CD4-positive, alpha-beta T cell treated with Interleukin-4 for 1 hour (primary cell): ENCODE results near the gene P4HA3.

Experiments
- DNase-seq, 2 donors: peaks; one replicate each; pipeline ENCODE4 v3.0.0-alpha.2; 2020 to 2022

Gene P4HA3

DNA sequence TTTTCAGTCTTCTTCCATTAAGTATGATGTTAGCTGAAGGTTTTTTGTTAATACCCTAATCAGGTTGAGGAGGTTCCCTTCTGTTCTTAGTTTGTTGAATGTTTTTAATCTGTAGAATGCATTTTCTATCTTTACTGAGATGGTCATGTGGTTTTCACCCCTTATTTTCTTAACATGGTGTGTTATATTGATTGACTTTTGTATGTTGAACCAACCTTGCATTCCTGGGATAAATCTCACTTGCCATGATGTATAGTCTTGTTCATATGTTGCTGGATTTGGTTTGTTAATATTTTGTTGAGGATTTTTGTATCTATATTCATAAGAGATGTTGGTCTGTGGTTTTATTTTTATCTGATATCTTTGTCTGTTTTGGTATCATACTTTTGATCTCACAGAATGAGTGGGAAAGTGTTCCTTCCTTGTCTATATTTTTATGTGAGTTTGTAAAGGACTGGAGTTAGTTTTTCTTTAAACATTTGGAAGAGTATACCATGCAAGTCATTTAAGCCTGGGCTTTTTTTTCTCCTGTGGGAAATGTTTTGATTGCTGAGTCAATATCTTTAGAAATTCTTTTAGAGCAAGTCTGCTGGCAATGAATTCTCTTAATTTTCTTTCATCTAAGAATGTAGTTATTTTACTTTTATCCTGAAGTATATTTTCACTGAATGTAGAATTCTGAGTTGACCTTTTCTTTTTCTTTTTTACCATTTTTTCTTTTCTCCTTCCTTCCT lies 5.5 kb upstream of the P4HA3 start:
- DNase-seq: no peak

DNA sequence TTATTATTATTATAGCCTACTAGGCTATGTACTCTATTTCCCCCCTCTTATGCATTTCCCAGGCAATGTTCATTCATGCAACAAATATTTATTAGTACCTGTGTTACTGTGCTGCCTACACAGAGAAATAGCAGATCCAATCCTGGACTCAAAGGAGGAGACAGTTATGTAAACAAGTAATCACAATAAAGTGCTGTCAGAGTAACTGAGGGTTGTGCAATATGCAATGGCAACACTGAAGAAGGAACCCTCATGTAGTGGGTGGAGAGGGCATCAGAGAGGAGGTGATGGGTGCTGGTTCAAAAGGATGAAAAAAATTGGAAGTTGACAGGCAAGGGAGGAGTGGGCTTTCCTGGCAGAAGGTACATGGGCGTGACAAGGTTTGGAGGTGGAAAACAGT lies 886 bp upstream of the P4HA3 start:
- DNase-seq: no peak

DNA sequence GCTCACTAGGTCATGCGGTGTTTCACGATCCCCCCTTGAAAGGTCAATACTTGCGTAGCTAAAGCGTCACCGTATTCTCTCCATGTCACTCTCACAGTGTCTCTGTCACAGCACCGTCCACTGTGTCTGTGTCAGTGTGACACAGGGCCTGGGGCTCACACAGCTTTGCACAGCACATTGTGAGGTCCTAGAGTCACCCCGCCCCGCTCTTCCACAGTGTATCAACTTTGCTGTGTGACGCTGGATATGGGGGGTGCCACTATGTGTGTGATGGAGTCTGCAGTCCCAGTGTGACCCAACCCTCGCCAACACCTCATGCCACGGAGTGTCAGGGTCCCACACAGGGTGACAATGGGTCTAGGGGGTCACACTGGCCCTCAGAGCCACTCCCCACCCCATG lies 583 bp downstream of the P4HA3 start:
- no peak for DNase-seq

DNA sequence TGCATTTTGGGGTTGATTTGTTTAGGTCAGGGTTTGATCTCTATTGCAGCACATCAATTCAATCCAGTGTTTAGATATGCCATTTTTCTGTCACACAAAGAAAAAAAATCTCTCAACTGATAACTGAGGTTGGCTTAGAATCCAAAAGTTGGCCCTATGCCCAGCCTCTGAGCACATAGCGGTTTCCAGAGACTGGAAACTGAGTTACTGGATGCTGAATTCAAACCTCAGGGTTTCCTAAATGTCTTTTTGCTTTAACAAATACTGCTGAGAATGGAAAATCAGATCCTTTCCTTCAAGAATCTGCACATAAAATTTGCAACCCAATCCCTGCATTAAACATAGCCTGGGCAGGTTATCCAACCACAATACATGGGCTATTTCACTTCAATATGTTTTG lies 4.0 kb downstream of the P4HA3 start:
- no peak for DNase-seq

DNA sequence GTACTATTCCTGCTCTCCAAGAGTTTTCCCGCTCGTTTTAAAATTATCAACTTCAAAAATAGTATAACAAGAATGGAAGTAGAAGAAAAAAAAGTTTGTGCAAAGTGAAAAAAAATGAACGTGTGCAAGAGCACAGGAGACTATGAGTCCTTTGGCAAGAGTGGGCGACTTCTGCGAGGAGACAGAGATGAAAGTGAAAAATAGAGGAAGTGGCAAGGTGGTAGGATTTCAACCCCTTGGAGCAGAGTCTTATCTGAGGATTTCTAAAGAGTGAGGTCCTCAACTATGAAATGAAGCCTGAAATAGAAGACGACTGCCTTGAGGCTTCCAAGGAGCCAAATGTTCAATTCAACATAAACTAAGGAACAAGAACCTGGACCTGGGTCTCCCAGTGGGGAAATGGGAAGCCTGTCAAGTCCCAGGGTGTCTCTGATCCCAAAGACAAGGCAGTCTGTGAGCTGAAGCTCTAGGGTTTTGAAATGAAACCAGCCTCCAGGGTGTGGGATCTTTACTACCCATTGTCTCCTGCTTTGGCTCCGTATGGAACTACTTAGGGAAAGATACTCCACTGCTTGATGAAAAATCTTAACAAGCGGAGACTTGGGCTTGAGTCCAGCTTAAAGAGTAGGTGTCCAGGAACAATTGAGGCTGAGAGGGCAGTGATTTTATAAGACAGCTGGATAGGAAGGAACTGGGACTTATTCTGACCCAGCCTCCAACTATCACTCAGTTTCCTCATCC lies 4.8 kb downstream of the P4HA3 start:
- no peak for DNase-seq

DNA sequence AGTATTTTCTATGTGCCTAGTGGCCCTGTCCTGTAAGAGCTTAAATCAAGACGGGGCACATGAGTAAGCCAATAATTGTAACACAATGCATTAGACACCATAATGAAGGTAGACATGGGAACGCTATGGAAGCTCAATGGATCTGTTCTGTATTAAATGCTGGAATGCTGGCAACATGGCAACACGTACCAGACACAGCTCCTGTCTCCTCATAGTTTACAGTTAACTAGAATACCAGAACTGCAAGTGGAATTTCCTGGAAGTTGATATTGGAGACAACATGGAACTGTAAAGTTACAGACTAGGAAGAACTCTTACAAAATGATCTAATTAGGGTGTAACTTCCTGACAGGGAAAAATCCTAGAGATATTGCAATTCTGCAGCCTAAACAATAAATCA lies 12.4 kb downstream of the P4HA3 start:
- no peak for DNase-seq

DNA sequence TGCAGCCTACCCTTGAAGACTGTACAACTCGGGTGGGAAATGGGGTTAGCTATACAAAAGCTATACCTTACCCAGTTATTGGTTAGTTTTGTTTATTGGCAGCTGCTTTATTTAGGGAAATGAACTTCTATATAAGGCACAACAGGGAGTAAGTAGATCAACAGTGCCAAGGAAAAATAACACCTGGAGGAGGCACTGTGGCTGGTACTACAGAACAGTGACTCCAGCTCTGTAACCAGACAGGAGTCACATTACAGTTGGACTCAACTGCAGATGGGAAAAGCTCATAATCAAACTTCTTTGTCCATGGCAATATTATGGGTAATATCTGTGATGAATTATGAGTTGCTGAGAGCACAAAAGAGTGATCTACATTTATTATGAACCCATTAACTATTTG lies 14.0 kb downstream of the P4HA3 start:
- no peak for DNase-seq

DNA sequence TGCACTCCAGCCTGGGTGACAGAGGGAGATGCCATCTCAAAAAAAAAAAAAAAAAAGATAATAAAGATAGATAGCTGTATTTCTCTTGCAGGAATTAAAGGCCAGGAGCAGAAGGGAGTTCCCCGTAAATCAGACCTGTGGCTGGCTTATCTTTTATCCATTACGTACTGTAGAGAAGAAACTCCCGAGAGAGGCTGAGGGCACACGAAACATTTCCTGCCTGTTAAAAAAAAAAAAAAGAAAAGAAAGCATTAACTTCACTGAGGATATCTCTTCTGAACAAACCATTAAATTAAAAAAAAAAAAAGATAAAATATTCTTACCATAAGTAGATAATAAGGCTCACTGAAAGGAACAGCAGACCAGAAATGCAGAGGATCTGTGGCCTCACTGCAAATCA lies 22.5 kb downstream of the P4HA3 start:
- DNase-seq: no peak

DNA sequence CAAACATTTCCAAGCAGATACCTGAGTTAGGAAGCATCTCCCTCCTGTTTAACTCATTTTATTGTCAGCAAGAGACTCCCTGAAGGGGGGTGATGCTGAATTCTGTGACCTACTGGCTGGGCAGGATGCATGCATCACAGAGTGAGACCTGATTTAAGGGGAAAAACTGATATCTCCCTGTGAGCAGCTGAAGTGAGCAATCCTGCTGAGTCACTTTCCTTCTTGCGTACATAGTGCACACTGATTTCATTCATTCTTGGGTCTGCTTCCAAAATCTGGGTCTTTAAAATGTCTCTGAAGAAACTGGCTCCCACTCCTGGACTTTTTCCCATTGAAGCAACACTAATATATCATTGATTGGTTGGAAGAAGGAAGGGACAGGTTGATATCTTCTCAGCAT lies 23.3 kb downstream of the P4HA3 start:
- no peak for DNase-seq

DNA sequence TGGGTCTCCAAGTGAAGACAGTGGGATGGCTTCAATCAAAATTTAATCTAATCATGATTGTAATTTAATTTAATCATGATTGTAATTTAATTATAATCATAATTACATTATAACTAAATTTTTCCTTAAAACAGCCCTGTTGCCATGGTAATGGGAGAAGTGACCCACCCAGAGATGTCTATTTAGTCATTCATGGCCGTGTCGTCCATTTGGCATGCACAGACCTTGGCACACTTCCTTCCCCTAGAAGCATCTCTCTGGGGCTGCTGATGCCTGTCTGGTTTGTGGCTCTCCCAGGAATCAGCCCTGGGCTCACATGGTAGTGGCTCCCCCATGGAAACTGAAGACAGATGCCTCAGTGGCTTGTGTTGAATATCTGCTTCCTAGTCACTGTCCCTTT lies 27.0 kb downstream of the P4HA3 start:
- DNase-seq: no peak

DNA sequence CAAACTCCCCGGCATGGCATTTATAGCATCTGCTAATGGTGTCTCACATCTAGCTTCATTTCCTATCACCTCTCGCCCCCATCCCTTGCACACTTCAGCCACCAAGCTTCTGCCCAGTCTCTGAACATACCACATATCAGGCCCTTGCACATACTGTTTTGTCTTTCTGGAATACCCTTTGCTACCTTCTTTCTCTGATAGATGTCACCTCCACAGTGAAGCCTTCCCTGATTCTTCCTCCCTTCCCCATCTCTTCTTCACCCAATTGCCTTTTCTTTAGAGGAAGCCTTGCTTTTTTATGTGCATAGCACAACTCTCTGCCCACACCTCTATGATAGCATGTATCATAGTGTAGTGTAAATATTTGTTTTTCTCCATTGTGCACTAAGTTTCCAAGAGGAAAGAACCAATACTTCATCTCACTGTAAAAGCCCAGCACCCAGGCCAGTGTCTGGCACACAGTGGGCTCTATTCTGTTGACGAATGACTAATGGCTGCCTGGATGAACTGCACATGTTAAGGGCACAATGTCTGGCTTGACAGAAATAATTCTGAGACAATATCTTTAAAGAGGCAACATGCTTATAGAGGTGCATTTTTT lies 27.8 kb downstream of the P4HA3 start:
- DNase-seq: no peak

DNA sequence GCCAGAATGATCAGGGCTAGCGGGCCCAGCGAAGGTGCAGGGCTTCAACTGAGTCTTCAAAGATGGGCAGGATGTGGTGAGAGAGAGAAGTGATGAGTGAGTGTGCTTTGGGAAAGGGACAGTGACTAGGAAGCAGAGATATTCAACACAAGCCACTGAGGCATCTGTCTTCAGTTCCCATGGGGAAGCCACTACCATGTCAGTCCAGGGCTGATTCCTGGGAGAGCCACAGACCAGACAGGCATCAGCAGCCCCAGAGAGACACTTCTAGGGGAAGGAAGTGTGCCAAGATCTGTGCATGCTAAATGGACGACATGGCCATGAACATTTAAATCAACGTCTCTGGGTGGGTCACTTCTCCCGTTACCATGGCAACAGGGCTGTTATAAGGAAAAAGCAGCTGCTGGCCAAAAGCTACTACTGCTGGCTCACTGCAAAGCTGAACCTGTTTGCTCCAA lies 28.5 kb downstream of the P4HA3 start:
- no peak for DNase-seq

DNA sequence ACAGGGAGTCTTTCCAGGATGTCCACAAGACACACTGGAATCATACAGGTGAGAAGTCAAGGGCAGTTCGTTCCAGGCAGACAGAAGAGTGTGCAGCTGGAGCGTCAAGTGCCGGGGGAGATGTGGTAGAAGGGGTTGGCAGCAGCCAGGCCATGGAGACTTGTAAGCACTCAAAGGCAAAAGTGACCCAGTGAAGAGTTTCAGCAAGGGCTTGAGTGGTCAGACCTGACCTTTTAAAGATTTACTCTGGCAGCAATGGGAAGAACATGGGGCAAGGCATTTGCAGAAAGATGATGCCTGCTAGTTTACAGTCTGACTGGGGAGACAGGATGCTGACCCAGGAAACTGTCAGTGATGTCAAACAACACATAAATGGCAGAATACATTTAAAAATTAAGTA lies 29.0 kb downstream of the P4HA3 start:
- no peak for DNase-seq

DNA sequence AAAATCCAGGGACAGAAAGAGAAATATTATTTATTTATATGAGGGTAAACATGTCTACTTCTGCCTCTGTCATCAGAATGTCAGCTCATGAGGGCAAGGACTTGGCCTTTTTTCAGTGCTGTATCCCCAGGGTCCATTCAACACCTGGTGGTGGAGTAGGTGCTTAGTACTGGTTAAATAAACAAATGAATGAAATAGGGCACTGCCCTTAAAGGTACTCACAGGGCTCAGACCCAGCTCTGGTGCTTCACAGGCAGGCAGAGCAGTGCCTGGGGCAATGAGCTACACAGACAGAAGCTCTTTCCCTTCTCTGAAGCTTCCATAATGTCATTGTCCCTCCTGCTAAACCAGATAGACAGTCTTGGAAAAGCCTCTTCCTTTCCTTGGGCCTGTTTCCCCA lies 30.9 kb downstream of the P4HA3 start:
- no peak for DNase-seq

DNA sequence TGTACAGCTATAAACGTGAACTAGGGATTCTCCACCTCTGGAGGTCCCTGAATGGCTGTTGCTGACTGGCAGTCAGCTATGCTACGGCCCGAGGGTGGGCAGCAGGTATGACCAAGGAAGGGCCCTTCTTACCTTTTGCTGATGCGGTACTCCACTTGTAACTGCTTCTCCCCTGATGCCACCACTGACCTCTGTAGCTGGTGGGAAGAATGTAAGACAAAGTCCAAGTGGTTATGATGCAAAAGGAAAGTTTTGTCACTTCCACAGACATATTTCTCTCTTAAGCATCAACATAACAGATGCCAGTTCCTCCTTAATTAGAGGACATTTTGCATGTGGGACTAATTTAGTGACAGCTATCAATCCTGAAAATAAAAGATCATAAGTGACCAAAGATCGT lies 32.2 kb downstream of the P4HA3 start:
- no peak for DNase-seq

DNA sequence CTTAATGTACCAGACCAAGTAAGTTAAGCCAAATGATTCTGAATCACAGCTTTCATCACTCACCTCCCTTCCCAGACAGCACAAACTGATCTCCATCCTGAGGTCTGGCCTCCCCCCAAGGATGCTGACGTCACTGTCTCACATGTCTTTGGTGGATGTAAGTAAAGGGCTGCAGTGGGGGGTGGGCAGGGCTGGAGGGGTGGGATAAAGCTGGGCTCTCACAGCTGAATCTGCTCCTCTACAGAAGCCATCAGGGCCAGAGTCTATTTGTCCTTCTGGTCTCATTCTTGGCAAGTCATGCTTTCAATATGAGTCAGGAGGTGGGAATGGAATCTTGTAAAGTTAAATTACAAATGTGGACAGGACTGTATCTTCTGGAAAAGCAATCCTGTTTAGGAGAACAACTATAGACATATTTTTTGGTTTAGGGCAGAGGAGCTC lies 32.7 kb downstream of the P4HA3 start:
- DNase-seq: no peak

DNA sequence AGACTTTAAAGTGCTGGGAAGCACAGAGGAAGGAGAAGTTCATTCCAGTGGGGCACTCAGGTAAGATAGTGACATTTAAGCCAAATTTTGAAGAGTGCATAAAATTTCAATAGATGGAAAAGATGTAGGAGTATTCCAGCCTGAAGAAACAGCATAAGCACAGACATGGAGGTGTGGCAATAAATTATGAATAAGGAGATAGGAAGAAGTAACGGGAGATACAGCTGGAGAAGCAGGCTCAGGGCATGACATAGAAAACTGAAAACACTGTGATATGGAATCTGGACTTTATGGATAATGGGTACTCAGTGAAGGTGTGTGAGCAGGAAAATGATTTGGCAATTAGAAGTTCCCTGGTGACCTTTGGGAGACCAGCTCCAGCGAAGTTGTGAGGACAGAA lies 33.3 kb downstream of the P4HA3 start:
- DNase-seq: no peak

DNA sequence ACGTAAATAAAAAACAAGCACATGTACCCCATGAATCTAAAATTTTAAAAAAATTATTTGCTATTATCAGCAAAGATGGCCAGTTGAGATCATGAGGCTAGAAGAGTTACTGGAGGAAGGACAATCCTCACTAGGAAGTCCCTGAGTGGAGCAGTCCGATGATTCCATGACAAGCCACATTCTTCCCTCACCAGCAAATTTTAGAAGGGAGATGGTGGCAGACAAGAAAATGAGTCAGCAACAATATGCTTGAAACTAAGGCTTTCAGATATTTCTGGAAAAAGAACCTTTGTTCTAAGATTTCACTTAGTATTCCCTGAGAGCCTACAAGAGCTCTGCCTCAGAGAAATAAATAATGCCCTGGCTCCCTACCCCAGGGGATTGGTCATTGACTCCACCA lies 34.9 kb downstream of the P4HA3 start:
- DNase-seq: no peak

DNA sequence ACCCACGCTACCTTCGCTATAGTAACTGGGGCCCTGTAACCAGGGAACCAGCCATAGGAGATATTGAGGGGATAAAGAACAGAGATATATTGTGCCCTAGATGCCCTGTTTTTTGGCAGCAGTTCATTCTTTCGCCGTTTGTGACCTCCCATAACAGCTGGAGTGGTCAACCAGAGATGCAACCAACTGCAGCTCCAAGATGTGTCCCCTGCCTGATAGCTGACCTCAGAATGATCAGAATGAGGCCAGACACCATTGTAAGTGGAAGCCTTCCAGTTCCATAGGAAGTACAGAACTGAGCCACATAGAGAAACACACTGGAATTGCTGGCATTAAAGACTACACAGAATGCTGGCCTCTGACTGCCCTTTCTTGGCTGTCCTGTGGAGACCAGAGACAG lies 39.2 kb downstream of the P4HA3 start:
- DNase-seq: no peak

DNA sequence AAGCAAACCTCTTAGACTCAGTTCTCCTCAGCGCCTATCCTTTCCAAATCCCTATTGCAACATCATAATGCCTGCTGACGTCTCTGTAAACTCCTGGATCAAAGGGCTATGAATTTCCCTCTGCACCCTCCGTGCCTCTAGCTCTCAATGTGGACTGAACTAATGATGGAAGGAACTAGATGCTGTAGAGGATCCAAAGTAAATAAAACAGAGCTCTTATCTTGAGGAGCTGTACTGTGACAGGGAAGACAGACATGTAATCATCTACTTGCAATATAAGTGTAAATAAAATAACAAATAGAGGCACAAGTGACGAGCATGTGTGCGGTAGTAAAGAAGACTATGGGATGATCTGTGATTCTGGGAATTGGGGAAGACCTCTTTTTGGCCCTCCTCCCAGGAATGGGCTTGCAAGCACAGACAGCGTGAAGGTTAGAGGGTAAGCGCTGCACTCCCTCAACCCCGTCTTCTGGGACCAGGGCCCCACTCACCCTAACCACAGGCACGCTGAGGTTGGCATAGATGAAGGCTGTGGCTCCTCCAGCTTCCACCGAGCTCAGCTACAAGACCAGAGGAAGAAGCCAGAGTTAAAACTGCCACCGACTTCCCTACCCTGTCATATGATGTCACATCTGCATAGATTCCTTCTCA lies 42.2 kb downstream of the P4HA3 start:
- DNase-seq: no peak

DNA sequence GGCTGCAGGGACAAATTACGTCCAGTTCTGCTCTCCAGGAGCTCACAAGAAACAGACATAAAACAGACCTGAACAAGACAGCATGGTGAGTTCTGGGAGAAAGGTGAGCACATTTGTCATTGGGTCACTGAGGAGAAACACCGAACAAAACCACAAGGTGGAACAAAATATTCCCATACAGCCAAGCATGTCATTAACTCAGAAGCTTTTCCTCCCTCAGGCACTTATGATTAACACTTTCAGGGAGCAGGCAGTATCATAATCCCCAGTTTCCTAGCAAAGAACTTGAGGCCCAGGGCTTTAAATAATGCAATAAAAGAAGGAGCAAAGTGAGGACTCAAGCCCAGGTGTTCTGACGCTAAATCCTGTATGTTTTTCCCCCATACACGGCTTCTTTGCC lies 43.0 kb downstream of the P4HA3 start:
- no peak for DNase-seq

DNA sequence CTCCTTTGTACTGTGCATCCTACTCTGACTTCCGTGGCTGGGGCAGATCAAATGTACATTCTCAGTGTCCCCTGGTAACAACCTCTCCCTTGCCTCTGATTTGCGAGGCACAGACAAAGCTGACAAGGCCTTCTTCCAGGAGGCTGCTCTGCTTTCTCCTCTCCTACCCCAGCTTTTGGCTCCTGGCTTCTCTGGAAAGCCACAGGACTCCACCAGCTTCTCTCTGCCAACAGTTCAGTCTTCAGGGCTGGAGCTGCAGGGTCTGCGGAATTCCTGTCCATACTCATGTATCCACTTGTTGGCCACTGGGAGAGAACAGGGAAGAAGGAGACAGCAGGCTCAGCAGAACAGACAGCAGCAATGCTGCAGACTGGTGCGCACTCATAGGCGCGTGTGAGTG lies 44.4 kb downstream of the P4HA3 start:
- DNase-seq: no peak

DNA sequence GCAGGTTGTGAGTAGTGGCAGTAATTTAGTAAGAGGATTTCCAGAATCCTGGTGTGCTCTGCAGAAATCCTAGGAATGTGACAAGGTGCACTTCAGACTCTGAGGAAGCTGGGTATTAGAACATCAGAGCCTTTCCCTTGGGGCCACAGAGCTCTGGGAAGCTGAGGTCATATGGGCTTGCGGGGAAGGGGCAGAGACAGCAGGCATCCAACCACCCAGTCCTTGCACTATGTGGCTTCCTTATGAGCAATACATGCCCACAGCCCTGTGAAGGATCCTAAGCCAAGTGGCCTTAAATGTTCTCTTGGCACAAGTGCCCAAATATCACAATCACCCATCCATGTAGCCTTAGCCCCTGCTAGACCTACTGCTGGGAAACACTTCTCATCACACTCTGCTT lies 46.2 kb downstream of the P4HA3 start:
- DNase-seq: no peak

DNA sequence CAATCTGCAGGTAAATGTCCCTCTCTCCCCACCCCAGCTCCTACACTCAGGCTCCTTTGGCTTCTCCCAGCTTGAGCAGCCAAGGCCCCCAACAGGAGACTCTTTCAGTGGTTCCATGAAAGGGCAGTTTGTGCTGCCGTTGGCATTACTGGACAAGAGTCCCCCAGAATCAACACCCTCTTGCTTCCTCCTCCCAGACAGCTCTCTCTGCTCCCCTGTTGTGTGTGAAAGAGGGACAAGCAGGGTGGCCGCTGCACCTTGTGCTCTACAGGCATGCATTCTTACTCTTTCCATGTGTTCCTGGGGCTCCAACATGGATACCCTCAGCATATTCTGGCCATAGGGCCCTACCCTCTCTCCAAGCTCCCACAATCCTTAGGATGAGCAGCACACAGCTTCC lies 48.7 kb downstream of the P4HA3 start:
- DNase-seq: no peak
